Measurements from ENCODE around the gene MYLK4.

DNA sequence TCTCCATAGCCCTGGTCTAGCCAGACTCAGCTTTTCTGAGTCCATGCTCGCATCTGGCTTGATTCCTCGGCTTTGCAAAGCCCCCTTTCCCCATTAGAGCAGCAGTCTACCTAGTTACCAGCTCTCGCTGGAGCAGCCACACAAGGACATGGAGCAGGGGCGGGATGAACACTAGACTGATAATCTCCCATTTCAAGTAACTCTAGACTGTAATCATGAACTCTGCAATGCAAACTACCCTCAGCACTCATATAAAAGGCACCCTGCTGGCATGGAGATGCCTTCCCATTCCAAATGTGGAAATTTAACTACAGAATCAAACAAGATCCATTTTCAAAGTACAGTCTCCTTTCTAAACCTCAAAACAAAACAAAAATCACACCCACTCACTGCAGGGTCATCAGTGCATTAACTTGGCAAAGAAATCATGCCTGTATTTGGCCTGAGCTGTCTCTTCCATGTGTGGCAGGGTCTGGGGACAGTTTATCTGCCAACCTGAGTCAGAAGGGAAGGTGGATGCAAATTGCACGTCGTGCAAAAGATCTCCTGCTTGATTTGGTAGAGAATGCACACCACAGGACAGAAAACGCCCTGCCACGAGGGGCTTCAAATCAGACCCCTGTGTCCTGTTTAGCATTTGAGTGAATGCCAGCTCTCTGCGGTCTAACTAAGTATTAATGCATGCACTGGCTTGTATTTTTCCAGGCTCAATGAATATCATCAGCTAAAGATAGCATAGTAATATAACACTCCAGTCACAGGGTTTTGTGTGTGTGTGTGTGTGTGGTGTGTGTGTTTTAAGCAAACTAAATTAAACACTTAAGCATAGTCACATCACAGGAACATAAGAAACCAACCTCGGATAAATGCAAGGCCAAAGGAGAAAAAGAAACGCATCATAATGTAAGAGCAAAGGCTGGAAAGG is 85.3 kb downstream of the MYLK4 start:
- TF ChIP-seq CTCF (IDR thresholded peaks at IDR 0.05) (no peak), POLR2AphosphoS5 (IDR thresholded peaks at IDR 0.05) (no peak), EP300 (IDR thresholded peaks at IDR 0.05; ENCODE audit: low read depth) (no peak)

Data from transverse colon (tissue), 4 donors.